A549 (cell line): ENCODE results near the gene TPM2.

Source experiments
- CTCF ChIP-seq: fragments of >200 bp; sonication (Bioruptor Twin); formaldehyde crosslinking; IDR thresholded peaks from 3 replicates; pipeline ENCODE4 v1.5.1; 2016
- ELK1 ChIP-seq: fragments of 150-350 bp; IDR thresholded peaks from 2 replicates; pipeline ENCODE4 v1.6.1; 2014; ENCODE audit warnings: low read depth, mild to moderate bottlenecking, low read length
- POLR2A ChIP-seq: IDR thresholded peaks from 2 replicates; pipeline ENCODE4 v1.6.1; 2012; ENCODE audit warnings: mild to moderate bottlenecking, low read length
- SMC3 ChIP-seq: fragments of >200 bp; sonication (Bioruptor Twin); formaldehyde crosslinking; IDR thresholded peaks from 3 replicates; pipeline ENCODE4 v1.6.1; 2018; ENCODE audit warnings: inconsistent platforms
- TF ChIP-seq, protein P1 (sequence below): fragments of >200 bp; sonication (Bioruptor Twin); formaldehyde crosslinking; IDR thresholded peaks from 3 replicates; pipeline ENCODE4 v1.6.1; 2016
- TF ChIP-seq, protein P2 (sequence below): IDR thresholded peaks from 2 replicates; pipeline ENCODE4 v1.6.1; 2012

DNA sequence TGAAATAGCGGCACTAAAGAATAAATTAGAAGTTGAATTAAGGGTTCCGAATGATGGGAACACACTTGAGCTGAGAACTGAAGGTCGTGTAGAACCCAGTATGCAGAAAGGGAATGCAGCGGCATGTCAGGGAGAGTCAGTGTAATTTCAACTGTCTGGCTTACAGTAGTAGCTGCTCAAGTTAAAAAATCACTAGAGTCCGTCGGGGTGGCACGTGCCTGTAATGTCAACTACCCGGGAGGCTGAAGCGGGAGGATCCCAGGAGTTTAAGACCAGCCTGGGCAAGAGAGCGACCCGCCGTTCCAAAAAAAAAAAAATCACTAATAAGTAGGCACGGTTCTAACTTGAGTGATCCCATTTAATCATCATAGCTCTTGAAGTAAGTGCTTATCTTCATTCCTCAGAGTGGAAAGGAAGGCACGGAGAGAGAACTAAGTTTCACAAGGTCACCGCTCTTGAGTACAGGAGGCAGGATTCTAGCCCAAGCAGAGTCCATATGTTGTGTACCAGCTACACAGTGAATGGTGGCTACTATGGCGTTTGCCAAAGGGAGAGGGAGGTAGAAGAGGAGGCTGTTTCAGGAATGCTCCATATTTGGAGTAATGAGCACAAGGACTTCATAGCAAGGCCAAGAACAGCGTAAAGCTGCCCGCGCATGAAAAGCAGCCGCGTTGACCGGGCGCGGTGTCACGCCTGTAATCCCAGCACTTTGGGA lies 32.7 kb downstream of the TPM2 start:
- TF ChIP-seq CTCF (no peak), POLR2A (no peak), SMC3 (no peak), ELK1 (no peak)
- TF ChIP-seq, protein P1, sequence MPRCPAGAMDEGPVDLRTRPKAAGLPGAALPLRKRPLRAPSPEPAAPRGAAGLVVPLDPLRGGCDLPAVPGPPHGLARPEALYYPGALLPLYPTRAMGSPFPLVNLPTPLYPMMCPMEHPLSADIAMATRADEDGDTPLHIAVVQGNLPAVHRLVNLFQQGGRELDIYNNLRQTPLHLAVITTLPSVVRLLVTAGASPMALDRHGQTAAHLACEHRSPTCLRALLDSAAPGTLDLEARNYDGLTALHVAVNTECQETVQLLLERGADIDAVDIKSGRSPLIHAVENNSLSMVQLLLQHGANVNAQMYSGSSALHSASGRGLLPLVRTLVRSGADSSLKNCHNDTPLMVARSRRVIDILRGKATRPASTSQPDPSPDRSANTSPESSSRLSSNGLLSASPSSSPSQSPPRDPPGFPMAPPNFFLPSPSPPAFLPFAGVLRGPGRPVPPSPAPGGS: no peak
- TF ChIP-seq, protein P2, sequence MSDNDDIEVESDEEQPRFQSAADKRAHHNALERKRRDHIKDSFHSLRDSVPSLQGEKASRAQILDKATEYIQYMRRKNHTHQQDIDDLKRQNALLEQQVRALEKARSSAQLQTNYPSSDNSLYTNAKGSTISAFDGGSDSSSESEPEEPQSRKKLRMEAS: no peak
